Measurements from ENCODE around the gene OPN1SW.
A peak's percentile ranks its signal among the peaks of the same experiment; 100 is the strongest.

Gene OPN1SW

GRCh38 chr7:128788446-128789412 lies 13.1 kb upstream of the OPN1SW start:
- no peak overlapping the region for H3K4me3 Mint-ChIP-seq
- no peak overlapping the region for H3K27ac Mint-ChIP-seq
- H3K27me3 Mint-ChIP-seq: peaks cover 4% of the 10 kb centered on the region

GRCh38 chr7:128785738-128786137 lies 10.1 kb upstream of the OPN1SW start:
- H3K36me3 Mint-ChIP-seq (ENCODE audit: low read depth): no peaks in the 10 kb centered on the region
- no peaks in the 10 kb centered on the region for H3K9me3 Mint-ChIP-seq
- DNase-seq: no peak
- H3K4me1 Mint-ChIP-seq (ENCODE audit: low read depth): peaks cover 5% of the 10 kb centered on the region
- no peak overlapping the region for H3K27ac Mint-ChIP-seq
- H3K27me3 Mint-ChIP-seq: peaks cover 4% of the 10 kb centered on the region
- no peak overlapping the region for H3K4me3 Mint-ChIP-seq

More at GRCh38 chr7:128788446-128789412, 13.1 kb upstream of the OPN1SW start:
- no peak for DNase-seq
- H3K36me3 Mint-ChIP-seq (ENCODE audit: low read depth): no peaks in the 10 kb centered on the region
- peaks cover 10% of the 10 kb centered on the region for H3K4me1 Mint-ChIP-seq (ENCODE audit: low read depth)
- no peaks in the 10 kb centered on the region for H3K9me3 Mint-ChIP-seq

- H3K4me3 Mint-ChIP-seq: no peak overlapping the region
- no peaks in the 10 kb centered on the region for H3K36me3 Mint-ChIP-seq (ENCODE audit: low read depth)
- no peak for DNase-seq
- H3K27ac Mint-ChIP-seq: peak overlapping the region; percentile 63
- H3K9me3 Mint-ChIP-seq: peaks cover 4% of the 10 kb centered on the region
- H3K27me3 Mint-ChIP-seq: no peaks in the 10 kb centered on the region
- no peaks in the 10 kb centered on the region for H3K4me1 Mint-ChIP-seq (ENCODE audit: low read depth)
These were observed 7.7 kb upstream of the OPN1SW start for GRCh38 chr7:128783143-128783861.

- Mint-ChIP-seq H3K9me3 (peaks cover 18% of the 10 kb centered on the region), H3K4me3 (no peak overlapping the region), H3K27ac (no peak overlapping the region), H3K4me1 (ENCODE audit: low read depth) (peaks cover 13% of the 10 kb centered on the region), H3K27me3 (no peaks in the 10 kb centered on the region), H3K36me3 (ENCODE audit: low read depth) (peaks cover 3% of the 10 kb centered on the region)
- DNase-seq: no peak
These were observed 6.3 kb upstream of the OPN1SW start for GRCh38 chr7:128781851-128782250.

- Mint-ChIP-seq H3K4me3 (no peak overlapping the region), H3K4me1 (ENCODE audit: low read depth) (peaks cover 13% of the 10 kb centered on the region), H3K9me3 (peaks cover 21% of the 10 kb centered on the region), H3K27ac (no peak overlapping the region), H3K27me3 (no peaks in the 10 kb centered on the region), H3K36me3 (ENCODE audit: low read depth) (peaks cover 3% of the 10 kb centered on the region)
- DNase-seq: no peak
These were observed 5.5 kb upstream of the OPN1SW start for GRCh38 chr7:128781126-128781525.

- Mint-ChIP-seq H3K9me3 (peaks cover 21% of the 10 kb centered on the region), H3K4me1 (ENCODE audit: low read depth) (peaks cover 13% of the 10 kb centered on the region), H3K36me3 (ENCODE audit: low read depth) (peaks cover 17% of the 10 kb centered on the region), H3K4me3 (no peak overlapping the region), H3K27ac (no peak overlapping the region), H3K27me3 (no peaks in the 10 kb centered on the region)
- DNase-seq: no peak
These were observed 3.4 kb upstream of the OPN1SW start for GRCh38 chr7:128778946-128779345.

GRCh38 chr7:128777156-128778123 lies 1.8 kb upstream of the OPN1SW start:
- Mint-ChIP-seq H3K4me1 (ENCODE audit: low read depth) (peaks cover 13% of the 10 kb centered on the region), H3K27me3 (no peaks in the 10 kb centered on the region), H3K9me3 (peaks cover 21% of the 10 kb centered on the region), H3K4me3 (no peak overlapping the region), H3K27ac (peak overlapping the region; percentile 42), H3K36me3 (ENCODE audit: low read depth) (peaks cover 30% of the 10 kb centered on the region)
- DNase-seq: no peak

GRCh38 chr7:128774921-128775320 lies 673 bp downstream of the OPN1SW start:
- no peak for DNase-seq
- Mint-ChIP-seq H3K9me3 (peaks cover 21% of the 10 kb centered on the region), H3K27me3 (no peaks in the 10 kb centered on the region), H3K4me3 (no peak overlapping the region), H3K4me1 (ENCODE audit: low read depth) (peaks cover 13% of the 10 kb centered on the region), H3K36me3 (ENCODE audit: low read depth) (peaks cover 54% of the 10 kb centered on the region), H3K27ac (no peak overlapping the region)

GRCh38 chr7:128774029-128774689 lies 1.4 kb downstream of the OPN1SW start:
- Mint-ChIP-seq H3K4me3 (no peak overlapping the region), H3K9me3 (peaks cover 21% of the 10 kb centered on the region), H3K36me3 (ENCODE audit: low read depth) (peaks cover 61% of the 10 kb centered on the region), H3K4me1 (ENCODE audit: low read depth) (peaks cover 13% of the 10 kb centered on the region), H3K27me3 (no peaks in the 10 kb centered on the region), H3K27ac (no peak overlapping the region)
- no peak for DNase-seq

- Mint-ChIP-seq H3K27me3 (no peaks in the 10 kb centered on the region), H3K9me3 (peaks cover 20% of the 10 kb centered on the region), H3K27ac (no peak overlapping the region), H3K4me3 (no peak overlapping the region), H3K36me3 (ENCODE audit: low read depth) (peaks cover 67% of the 10 kb centered on the region), H3K4me1 (ENCODE audit: low read depth) (peaks cover 13% of the 10 kb centered on the region)
- DNase-seq: no peak
These were observed 2.0 kb downstream of the OPN1SW start for GRCh38 chr7:128773604-128774003.

GRCh38 chr7:128770233-128770632 lies 5.4 kb downstream of the OPN1SW start:
- Mint-ChIP-seq H3K9me3 (no peaks in the 10 kb centered on the region), H3K27me3 (no peaks in the 10 kb centered on the region), H3K4me1 (ENCODE audit: low read depth) (no peaks in the 10 kb centered on the region), H3K36me3 (ENCODE audit: low read depth) (peaks cover 92% of the 10 kb centered on the region), H3K27ac (peak overlapping the region; percentile 26), H3K4me3 (no peak overlapping the region)
- DNase-seq: no peak

- Mint-ChIP-seq H3K9me3 (no peaks in the 10 kb centered on the region), H3K4me1 (ENCODE audit: low read depth) (no peaks in the 10 kb centered on the region), H3K4me3 (no peak overlapping the region), H3K27ac (no peak overlapping the region), H3K27me3 (no peaks in the 10 kb centered on the region), H3K36me3 (ENCODE audit: low read depth) (peaks cover 91% of the 10 kb centered on the region)
- no peak for DNase-seq
These were observed 8.0 kb downstream of the OPN1SW start for GRCh38 chr7:128767475-128768110.

GRCh38 chr7:128763541-128763940 lies 12.1 kb downstream of the OPN1SW start:
- Mint-ChIP-seq H3K4me1 (ENCODE audit: low read depth) (no peaks in the 10 kb centered on the region), H3K27ac (no peak overlapping the region), H3K27me3 (no peaks in the 10 kb centered on the region), H3K36me3 (ENCODE audit: low read depth) (peaks cover 87% of the 10 kb centered on the region), H3K9me3 (no peaks in the 10 kb centered on the region), H3K4me3 (no peak overlapping the region)
- DNase-seq: no peak
